HEK293 (cell line): ENCODE measurements around the gene SPATA2.

ENCODE experiments used
- CTCF ChIA-PET: fragments of 350-600 bp; formaldehyde crosslinking; extraction: SDS; loops from one replicate; lab custom pipeline; 2021; ENCODE audit warnings: antibody characterized with exemption; lab: Yijun Ruan, JAX
- POLR2A ChIA-PET: fragments of 300-600 bp; formaldehyde crosslinking; extraction: SDS; loops from one replicate; lab custom pipeline; 2020; ENCODE audit warnings: antibody characterized with exemption, inconsistent platforms; lab: Yijun Ruan, JAX
- H3K27ac ChIP-seq: fragments of 200-500 bp; sonication (Bioruptor generic); 2 replicates; pipeline ENCODE4 v1.5.1; 2014; ENCODE audit warnings: low read depth, low read length, control low read depth, inconsistent platforms; ENCODE audit errors: extremely low read depth
- H3K36me3 ChIP-seq, 2 experiments: fragments of 200-500 bp in 1 of 2; sonication (Bioruptor generic) in 1 of 2; 1 replicate in 1 of 2; 2 replicates in 1 of 2; pipeline ENCODE4 v1.5.1; 2014 to 2017; ENCODE audit warnings: inconsistent platforms in 2 of 2, low read length in 2 of 2; ENCODE audit not compliant: control insufficient read depth in 2 of 2, insufficient read depth in 1 of 2
- H3K4me1 ChIP-seq: fragments of 200-500 bp; sonication (Bioruptor generic); 2 replicates; pipeline ENCODE4 v1.5.1; 2014; ENCODE audit warnings: mild to moderate bottlenecking, low read length, inconsistent platforms; ENCODE audit not compliant: control insufficient read depth, insufficient read depth
- H3K4me3 ChIP-seq: 2 replicates; pipeline ENCODE4 v1.5.1; 2011; ENCODE audit warnings: low read depth, mild to moderate bottlenecking, control low read depth, low read length, moderate library complexity
- H3K9me3 ChIP-seq: fragments of 200-500 bp; sonication (Bioruptor generic); 2 replicates; pipeline ENCODE4 v1.5.1; 2014; ENCODE audit warnings: low read depth, low read length, inconsistent platforms; ENCODE audit not compliant: control insufficient read depth, insufficient read depth
- AEBP2 ChIP-seq: fragments of 450-650 bp; formaldehyde crosslinking; IDR thresholded peaks from 2 replicates; pipeline ENCODE4 v1.5.1; 2016; ENCODE audit warnings: missing biosample characterization, missing genetic modification characterization, borderline replicate concordance
- GLIS1 ChIP-seq: fragments of 450-650 bp; formaldehyde crosslinking; IDR thresholded peaks from 2 replicates; pipeline ENCODE4 v1.5.1; 2016; ENCODE audit warnings: missing biosample characterization, missing genetic modification characterization
- ZBTB1 ChIP-seq: fragments of 450-650 bp; formaldehyde crosslinking; IDR thresholded peaks from 2 replicates; pipeline ENCODE4 v1.5.1; 2016; ENCODE audit warnings: missing biosample characterization, missing genetic modification characterization
- ZBTB8A ChIP-seq: fragments of 450-650 bp; formaldehyde crosslinking; IDR thresholded peaks from 2 replicates; pipeline ENCODE4 v1.5.1; 2016; ENCODE audit warnings: missing biosample characterization, missing genetic modification characterization
- ZFHX2 ChIP-seq: fragments of 450-650 bp; formaldehyde crosslinking; conservative IDR thresholded peaks from 2 replicates; pipeline ENCODE4 v1.5.1; 2016; ENCODE audit warnings: missing biosample characterization, missing genetic modification characterization
- ZNF112 ChIP-seq: fragments of 450-650 bp; formaldehyde crosslinking; IDR thresholded peaks from 2 replicates; pipeline ENCODE4 v1.5.0; 2017; ENCODE audit warnings: missing biosample characterization, missing genetic modification characterization
- ZNF114 ChIP-seq: fragments of 450-650 bp; formaldehyde crosslinking; IDR thresholded peaks from 2 replicates; pipeline ENCODE4 v1.5.0; 2017; ENCODE audit warnings: missing biosample characterization, missing genetic modification characterization
- ZNF132 ChIP-seq: fragments of 450-650 bp; formaldehyde crosslinking; IDR thresholded peaks from 2 replicates; pipeline ENCODE4 v1.5.1; 2017; ENCODE audit warnings: missing biosample characterization, missing genetic modification characterization, borderline replicate concordance
- ZNF140 ChIP-seq: fragments of 450-650 bp; formaldehyde crosslinking; IDR thresholded peaks from 2 replicates; pipeline ENCODE4 v1.5.1; 2016; ENCODE audit warnings: missing biosample characterization, missing genetic modification characterization
- ZNF2 ChIP-seq: fragments of 450-650 bp; formaldehyde crosslinking; IDR thresholded peaks from 2 replicates; pipeline ENCODE4 v1.5.1; 2016; ENCODE audit warnings: missing biosample characterization, missing genetic modification characterization
- ZNF280C ChIP-seq: fragments of 450-650 bp; formaldehyde crosslinking; IDR thresholded peaks from 2 replicates; pipeline ENCODE4 v1.5.1; 2016; ENCODE audit warnings: missing biosample characterization, missing genetic modification characterization
- ZNF280D ChIP-seq: fragments of 450-650 bp; formaldehyde crosslinking; IDR thresholded peaks from 2 replicates; pipeline ENCODE4 v1.5.1; 2016; ENCODE audit warnings: missing biosample characterization, missing genetic modification characterization
- ZNF350 ChIP-seq: fragments of 450-650 bp; formaldehyde crosslinking; IDR thresholded peaks from 2 replicates; pipeline ENCODE4 v1.5.0; 2017; ENCODE audit warnings: missing biosample characterization, mild to moderate bottlenecking, missing genetic modification characterization
- ZNF510 ChIP-seq: fragments of 450-650 bp; formaldehyde crosslinking; IDR thresholded peaks from 2 replicates; pipeline ENCODE4 v1.5.1; 2018; ENCODE audit warnings: mild to moderate bottlenecking, missing genetic modification characterization, missing biosample characterization; ENCODE audit not compliant: insufficient replicate concordance
- ZNF548 ChIP-seq: fragments of 450-650 bp; formaldehyde crosslinking; IDR thresholded peaks from 2 replicates; pipeline ENCODE4 v1.5.1; 2016; ENCODE audit warnings: missing biosample characterization, missing genetic modification characterization
- ZNF549 ChIP-seq: fragments of 450-650 bp; IDR thresholded peaks from 2 replicates; pipeline ENCODE4 v1.5.1; 2018; ENCODE audit warnings: missing biosample characterization, missing genetic modification characterization, mild to moderate bottlenecking, inconsistent platforms, moderate library complexity
- ZNF560 ChIP-seq: fragments of 450-650 bp; formaldehyde crosslinking; IDR thresholded peaks from 2 replicates; pipeline ENCODE4 v1.5.1; 2017; ENCODE audit warnings: missing biosample characterization, missing genetic modification characterization, borderline replicate concordance
- ZNF561 ChIP-seq: fragments of 450-650 bp; IDR thresholded peaks from 2 replicates; pipeline ENCODE4 v1.5.1; 2018; ENCODE audit warnings: missing biosample characterization, missing genetic modification characterization, borderline replicate concordance
- ZNF629 ChIP-seq: fragments of 450-650 bp; formaldehyde crosslinking; IDR thresholded peaks from 2 replicates; pipeline ENCODE4 v1.5.1; 2017; ENCODE audit warnings: missing biosample characterization, missing genetic modification characterization
- ZNF704 ChIP-seq: fragments of 450-650 bp; formaldehyde crosslinking; IDR thresholded peaks from 2 replicates; pipeline ENCODE4 v1.5.1; 2016; ENCODE audit warnings: missing biosample characterization, missing genetic modification characterization
- ZNF830 ChIP-seq: fragments of 450-650 bp; IDR thresholded peaks from 2 replicates; pipeline ENCODE4 v1.5.0; 2018; ENCODE audit warnings: missing biosample characterization, missing genetic modification characterization, low read depth, mild to moderate bottlenecking, moderate library complexity

SPATA2 gene

GRCh38 chr20:49874696-49875095 lies 40.6 kb downstream of the SPATA2 start:
- H3K36me3 ChIP-seq: peaks cover 0 to 18% of the 10 kb centered on the region in 2 experiments; a peak in 2 of 3 replicates
- H3K4me1 ChIP-seq: no peaks in the 10 kb centered on the region
- H3K9me3 ChIP-seq: no peaks in the 10 kb centered on the region
- POLR2A ChIA-PET: no interaction called here
- TF ChIP-seq ZNF548 (tag by site-specific recombination) (no peak), ZBTB8A (no peak), ZNF830 (tag by site-specific recombination) (no peak), ZNF561 (tag by site-specific recombination) (no peak), ZNF549 (tag by site-specific recombination) (no peak), ZNF280D (tag by site-specific recombination) (no peak), ZNF114 (tag by site-specific recombination) (no peak), ZNF704 (tag by site-specific recombination) (no peak)
- H3K4me3 ChIP-seq: no peak overlapping the region
- no peak overlapping the region for H3K27ac ChIP-seq
- CTCF ChIA-PET: no interaction called here

- peaks cover 0 to 20% of the 10 kb centered on the region in 2 experiments; a peak in 2 of 3 replicates for H3K36me3 ChIP-seq
- H3K27ac ChIP-seq: no peak overlapping the region
- H3K4me3 ChIP-seq: no peak overlapping the region
- no peaks in the 10 kb centered on the region for H3K4me1 ChIP-seq
- ChIA-PET CTCF (interaction anchor here (0.6 to 1.4 kb wide), 3 partner anchors 8 to 26 kb away, joined by 3 to 5 read pairs (median 4); no protein-coding TSS in a partner anchor), POLR2A (interaction anchor here (0.7 kb wide), 2 partner anchors 116 to 226 kb away, joined by 3 read pairs; no protein-coding TSS in a partner anchor)
- no peak for TF ChIP-seq ZNF350 (tag by site-specific recombination)
- no peak for TF ChIP-seq ZNF112 (tag by site-specific recombination)
- no peak for TF ChIP-seq GLIS1
- no peak for TF ChIP-seq ZFHX2
- no peak for TF ChIP-seq ZNF629
- TF ChIP-seq ZNF830 (tag by site-specific recombination): no peak
- TF ChIP-seq ZNF140 (tag by site-specific recombination): no peak
- no peak for TF ChIP-seq ZNF2 (tag by site-specific recombination)
- no peak for TF ChIP-seq ZNF560 (tag by site-specific recombination)
- TF ChIP-seq ZNF280C (tag by site-specific recombination): no peak
- TF ChIP-seq ZNF510 (tag by site-specific recombination): no peak
- TF ChIP-seq ZNF132: no peak
- TF ChIP-seq AEBP2: no peak
- TF ChIP-seq ZBTB1 (tag by site-specific recombination): no peak
- H3K9me3 ChIP-seq: no peaks in the 10 kb centered on the region
These were observed 43.3 kb downstream of the SPATA2 start for GRCh38 chr20:49872056-49872455.
